GM18507 (cell line): Measurements from ENCODE around the gene RTN4.

Source experiments
- DNase-seq: peaks from one replicate; pipeline ENCODE4 v3.0.0; 2011; ENCODE audit warnings: low read depth; ENCODE audit not compliant: insufficient read length; ENCODE audit errors: extremely low spot score
- FAIRE-seq: peaks from 2 replicates; lab custom pipeline; 2011; peaks lifted over from hg19 to GRCh38; lab: Jason Lieb, UNC

Gene RTN4

DNA sequence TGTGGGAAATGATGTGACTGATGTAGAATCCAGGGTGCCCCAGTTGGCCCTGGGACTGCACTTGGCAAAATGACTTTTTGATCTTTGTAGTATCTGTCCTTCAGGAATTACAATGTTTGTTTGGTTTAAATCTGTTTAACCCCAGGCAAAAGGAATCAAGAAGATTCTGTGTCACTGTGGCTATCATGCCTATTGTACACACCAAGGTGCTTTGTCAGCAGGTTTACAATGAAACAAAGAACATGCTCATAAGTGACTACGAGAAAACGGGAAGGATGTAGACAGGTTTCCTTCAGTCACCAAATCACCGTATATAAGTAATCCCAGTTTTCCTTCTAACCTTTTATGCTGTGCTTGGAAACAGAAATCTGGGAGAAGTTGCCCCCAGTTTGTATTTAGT, 109.5 kb downstream of the RTN4 start:
- FAIRE-seq = no peak

DNA sequence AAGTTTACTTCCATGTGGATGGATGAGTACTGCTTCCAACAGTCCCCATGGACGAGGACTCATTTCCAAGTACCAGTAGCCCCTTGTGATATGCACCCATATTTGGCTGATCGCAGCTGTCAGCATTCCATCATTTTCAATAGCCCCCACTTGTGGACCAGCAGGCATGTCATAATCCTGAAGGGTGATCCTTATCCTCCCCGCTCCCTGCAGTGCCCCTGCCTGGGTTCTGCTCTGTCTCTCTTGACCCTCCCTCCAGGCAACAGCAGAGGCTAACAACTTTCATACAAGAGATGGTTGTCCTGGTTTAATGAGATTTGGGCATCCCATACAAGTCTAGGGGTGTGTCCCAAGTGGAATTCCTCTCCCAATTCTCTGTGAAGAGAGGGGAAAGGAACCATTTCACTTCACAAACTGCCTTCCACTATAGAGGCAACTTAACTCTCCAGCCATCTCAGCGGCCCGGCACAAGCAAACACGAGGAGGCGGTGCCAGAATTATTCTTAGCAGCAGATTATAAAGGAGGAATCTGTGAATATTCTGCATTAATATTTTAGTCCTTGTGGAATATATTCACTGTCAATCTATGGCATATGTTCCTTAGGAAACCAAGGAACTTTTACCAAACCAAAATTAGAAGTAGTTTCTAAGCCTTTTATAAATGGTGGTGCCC, 110.7 kb downstream of the RTN4 start:
- FAIRE-seq (no peak), DNase-seq (no peak)

More for the DNA sequence above, 109.5 kb downstream of the RTN4 start:
- no peak for DNase-seq

DNA sequence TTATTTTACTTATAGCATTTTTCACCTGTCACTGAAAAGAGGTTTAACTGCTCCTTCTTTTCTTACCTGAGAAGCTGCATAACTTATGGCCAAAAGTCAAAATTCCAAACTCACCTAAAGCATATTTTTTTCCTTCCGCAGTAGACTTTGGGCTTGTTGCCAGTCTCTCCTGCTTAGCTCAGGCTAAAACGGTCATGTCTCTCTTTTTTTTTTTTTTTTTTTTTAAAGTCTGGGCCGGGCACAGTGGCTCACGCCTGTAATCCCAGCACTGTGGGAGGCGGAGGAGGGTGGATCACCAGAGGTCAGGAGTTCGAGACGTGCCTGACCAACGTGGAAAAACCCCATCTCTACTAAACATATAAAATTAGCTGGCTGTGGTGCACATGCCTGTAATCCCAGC, 113.5 kb downstream of the RTN4 start:
- no peak for FAIRE-seq
- no peak for DNase-seq

DNA sequence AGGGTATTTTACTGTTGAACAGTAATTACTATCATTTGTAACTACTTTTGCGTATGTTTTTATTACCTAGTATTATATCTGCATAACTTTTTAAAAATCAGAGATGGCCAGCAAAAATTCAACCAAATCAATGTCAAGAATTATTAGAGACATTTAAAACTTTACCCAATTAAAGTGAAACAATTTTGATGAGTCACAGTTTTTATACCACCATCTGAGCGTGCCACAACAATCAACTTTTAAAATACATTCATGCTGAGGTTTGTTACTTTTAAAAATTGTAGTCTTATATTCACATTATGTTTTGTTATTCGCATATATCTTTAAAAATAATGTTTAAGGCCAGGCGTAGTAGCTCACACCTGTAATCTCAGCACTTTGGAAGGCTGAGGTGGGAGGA, 114.9 kb downstream of the RTN4 start:
- DNase-seq (no peak), FAIRE-seq (no peak)

DNA sequence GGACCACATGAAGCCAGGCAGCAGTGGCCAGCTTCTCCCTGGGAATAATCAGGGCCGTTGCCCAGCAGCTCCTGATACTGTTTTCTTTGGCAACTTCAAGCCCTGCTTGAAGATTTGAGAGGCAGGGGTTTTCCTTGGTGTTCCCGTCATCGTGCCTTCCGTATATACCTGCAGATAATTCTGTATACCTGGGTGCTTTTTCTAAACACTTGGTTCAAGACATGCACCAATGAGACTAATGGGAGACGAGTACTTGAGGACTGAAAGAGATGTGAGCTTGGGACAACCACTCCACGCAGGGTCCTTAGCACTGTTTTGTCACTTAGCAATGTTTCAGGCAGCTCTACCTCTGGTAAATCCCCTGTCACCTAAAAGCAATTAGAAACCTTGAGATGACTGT, 118.8 kb downstream of the RTN4 start:
- no peak for DNase-seq
- FAIRE-seq = no peak

DNA sequence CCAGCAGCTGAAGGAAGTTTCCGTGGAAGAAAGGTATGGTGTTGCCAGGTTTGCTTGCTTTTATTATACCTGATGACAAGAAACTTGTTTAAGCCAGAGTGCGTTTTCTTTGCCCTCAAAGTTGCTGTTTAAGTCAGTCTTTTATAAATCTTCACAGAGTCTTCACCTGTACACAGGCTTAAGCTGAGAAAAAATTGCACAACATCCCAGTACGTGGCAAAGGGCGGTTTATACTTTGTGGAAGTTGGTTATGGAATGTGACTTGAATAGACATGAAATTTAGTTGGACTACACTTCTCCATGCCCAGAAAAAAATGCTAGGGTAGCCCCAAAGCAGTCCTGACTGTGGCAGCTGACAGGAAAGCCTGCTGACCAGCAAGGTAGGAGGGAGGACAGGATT, 121.5 kb downstream of the RTN4 start:
- FAIRE-seq (no peak), DNase-seq (no peak)

DNA sequence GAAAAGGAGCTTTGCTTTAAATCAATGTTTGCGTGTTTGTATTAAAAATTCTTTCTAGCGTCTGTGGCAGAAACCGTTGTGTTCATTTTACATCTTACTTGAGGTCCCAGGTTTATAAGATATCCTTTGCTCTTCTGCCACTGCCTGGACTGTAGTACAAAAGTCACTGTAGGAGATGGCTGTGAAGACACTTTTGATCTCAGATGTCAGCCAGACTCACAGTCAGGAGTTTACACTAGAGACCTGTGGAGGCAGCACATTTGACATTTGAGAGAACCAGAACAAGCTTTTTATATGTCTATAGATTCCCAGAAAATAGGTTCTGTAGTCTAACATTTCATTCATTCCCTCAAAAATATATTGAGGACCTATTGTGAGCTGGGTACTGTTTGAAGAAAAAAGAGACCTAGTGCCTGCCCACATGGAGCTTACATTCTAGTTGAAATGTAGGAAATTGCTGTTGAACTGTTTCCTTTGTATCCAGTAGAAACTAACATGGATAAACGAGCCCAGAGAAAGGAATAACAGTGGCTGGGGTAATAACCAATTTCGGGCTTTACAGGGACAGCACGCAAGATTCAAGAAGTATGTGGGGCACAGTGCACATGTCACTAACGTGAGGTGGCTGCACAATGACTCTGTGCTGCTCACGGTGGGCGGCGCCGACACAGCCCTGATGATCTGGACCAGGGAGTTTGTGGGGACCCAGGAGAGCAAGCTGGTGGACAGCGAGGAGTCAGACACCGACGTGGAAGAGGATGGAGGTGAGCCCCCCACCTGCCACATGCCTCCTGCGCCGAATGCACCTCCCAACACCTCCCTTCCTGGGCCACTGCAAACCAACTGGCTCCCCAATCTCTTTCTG, 122.3 kb downstream of the RTN4 start:
- FAIRE-seq (no peak), DNase-seq (no peak)

DNA sequence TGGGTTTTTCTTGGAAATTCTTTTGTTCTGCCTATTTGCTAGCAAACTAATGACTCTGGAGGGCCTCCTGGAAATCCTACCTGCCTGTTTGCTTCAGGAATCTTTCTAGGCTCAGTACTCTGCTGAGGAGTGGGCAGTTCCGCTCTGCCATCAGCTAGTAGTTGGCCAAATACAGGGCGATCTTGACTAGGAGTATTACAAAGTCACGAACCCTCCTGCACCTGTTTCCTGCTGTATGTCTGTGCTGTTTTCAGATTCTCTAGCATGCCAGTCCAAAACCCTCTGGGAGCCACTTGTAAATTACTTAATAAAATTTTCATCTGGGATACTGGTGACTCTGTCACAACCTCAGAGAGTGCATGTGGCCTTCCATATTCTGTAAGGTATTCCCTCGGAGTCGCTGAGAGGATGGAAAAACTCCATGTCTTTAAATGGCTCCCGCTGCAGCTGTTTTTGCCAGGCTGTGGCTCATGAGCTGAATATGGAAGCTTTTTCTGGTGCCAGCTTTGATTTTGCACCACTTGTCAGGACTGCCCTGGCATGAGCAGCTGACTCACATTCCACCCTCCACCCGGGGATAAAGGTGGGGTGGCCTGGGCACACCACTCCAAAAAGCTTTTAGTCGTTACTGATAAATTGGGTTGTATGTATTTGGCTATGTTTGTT, 123.0 kb downstream of the RTN4 start:
- no peak for DNase-seq
- no peak for FAIRE-seq

DNA sequence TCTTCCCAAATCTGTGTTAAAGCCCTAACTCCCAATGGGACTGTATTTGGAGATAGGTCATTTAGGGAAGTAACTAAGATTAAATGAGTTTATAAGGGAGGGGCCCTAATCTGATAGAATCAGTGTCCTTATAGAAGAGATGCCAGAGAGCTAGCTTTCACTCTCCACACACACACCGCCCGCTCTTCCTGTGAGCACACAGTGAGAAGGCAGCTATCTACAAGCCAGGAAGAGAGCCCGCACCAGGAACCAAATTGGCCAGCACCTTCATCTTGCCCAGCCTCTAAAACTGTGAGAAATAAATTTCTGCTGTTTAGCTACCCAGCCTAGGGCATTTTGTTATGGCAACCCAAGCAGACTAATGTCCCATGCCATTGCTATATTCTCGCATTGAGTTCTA, 125.2 kb downstream of the RTN4 start:
- FAIRE-seq = no peak
- DNase-seq = no peak

DNA sequence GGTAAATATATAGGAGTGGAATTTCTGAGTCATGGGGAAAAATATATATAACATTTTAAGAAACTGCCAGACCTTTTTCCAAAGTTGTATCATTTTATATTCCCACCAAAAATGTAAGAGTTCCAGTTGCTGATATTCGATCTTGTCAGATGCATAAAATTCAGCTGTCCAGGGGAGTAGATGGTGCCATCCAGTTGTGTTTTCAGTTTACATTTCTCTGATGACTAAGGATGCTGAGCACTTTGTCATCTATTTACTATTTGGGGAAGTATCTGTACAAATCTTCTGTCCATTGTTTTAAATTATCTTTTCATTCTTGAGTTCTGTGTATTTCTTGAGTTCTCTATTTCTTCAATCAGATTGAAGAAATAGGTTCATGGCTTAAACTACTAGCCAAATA, 126.1 kb downstream of the RTN4 start:
- no peak for FAIRE-seq
- DNase-seq = no peak
